ENCODE results near the gene TLCD1.

TLCD1 gene

GRCh38 chr17:28675490-28675889 lies 50.5 kb downstream of the TLCD1 start:
- H3K36me3 ChIP-seq, result peaks cover 99 to 100% (median 100%) of the 10 kb centered on the region in 11 experiments
- no peaks in the 10 kb centered on the region for H3K4me1 ChIP-seq
- H3K27ac ChIP-seq, result no peak overlapping the region
- TF ChIP-seq Cebpa-rat (IDR thresholded peaks at IDR 0.05), result no peak
- peaks cover under 1 to 41% (median 13%) of the 10 kb centered on the region in 11 experiments; a peak in 14 of 22 replicates for H4K20me1 ChIP-seq
- no peak overlapping the region for H3K9ac ChIP-seq
- no peak overlapping the region for H3K4me2 ChIP-seq
- no peak overlapping the region for H3K4me3 ChIP-seq
- no peaks in the 10 kb centered on the region for H3K27me3 ChIP-seq
- H3K9me3 ChIP-seq (replicated peaks in 1 of 11), result no peaks in the 10 kb centered on the region

All from BLaER1 treated with 17β-estradiol and CSF1 and Interleukin-3, amounts not matched to agents 10 nM and 100 nM (cell line).